Measurements from ENCODE around the gene TMEM39A. TPM values are rescaled to one million over a fixed set of nuclear protein-coding genes. Genes with fewer than 3 reads are reported as not detected.

TMEM39A gene
- total and polyA plus RNA-seq, 2 donors (not counting 1 experiment from before 2014, with no cell fraction given) = 8.5 to 39.9 TPM

DNA sequence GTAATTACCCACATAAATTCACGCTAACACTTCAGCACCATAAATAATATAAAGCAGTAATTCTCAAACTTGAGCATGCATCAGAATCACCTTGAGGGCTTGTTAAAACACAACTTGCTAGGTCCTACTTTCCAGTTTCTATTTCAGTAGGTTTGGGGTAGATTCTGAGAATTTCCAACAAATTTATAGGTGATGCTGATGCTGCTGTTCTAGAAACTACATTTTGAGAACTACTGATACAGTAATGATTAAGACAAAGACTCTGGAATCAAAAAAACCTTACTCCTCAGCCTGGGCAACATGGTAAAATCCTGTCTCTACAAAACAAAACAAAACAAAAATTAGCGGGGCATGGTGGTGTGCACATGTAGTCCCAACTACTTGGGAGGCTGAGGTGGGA is 18.8 kb downstream of the TMEM39A start:
- Histone ChIP-seq H3K4me2 (replicated peaks; ENCODE audit: low read depth, low read length, poor library complexity, severe bottlenecking) (no peak overlapping the region), H3K36me3 (replicated peaks in 1 of 2; ENCODE audit: control extremely low read depth in 1 of 2, control insufficient read depth in 1 of 2, extremely low read depth in 1 of 2, insufficient read depth in 2 of 2, low read length in 1 of 2) (peaks cover 11 to 30% of the 10 kb centered on the region in 2 experiments), H3K4me3 (ENCODE audit: control extremely low read depth in 1 of 5, extremely low read depth in 1 of 5, insufficient read depth in 1 of 5, low read depth in 2 of 5, low read length in 4 of 5) (no peak overlapping the region), H3K79me2 (ENCODE audit: control insufficient read depth, insufficient read depth, low read length) (no peaks in the 10 kb centered on the region), H3K27ac (ENCODE audit: low read length in 2 of 2) (no peak overlapping the region), H3K4me1 (ENCODE audit: control insufficient read depth in 2 of 2, insufficient read depth in 2 of 2, low read length in 2 of 2) (no peaks in the 10 kb centered on the region), H2AFZ (ENCODE audit: insufficient read depth, low read depth, low read length, poor library complexity, severe bottlenecking) (no peak overlapping the region), H3K9me3 (ENCODE audit: control extremely low read depth in 1 of 3, control insufficient read depth in 2 of 3, insufficient read depth in 1 of 3, low read length in 2 of 3) (peaks cover 0 to 2% (median 0%) of the 10 kb centered on the region in 3 donors), H3K9ac (ENCODE audit: low read length) (no peak overlapping the region), H3K27me3 (replicated peaks in 1 of 4; ENCODE audit: control extremely low read depth in 1 of 4, control insufficient read depth in 3 of 4, insufficient read depth in 4 of 4, low read length in 3 of 4) (no peaks in the 10 kb centered on the region), H4K20me1 (ENCODE audit: control insufficient read depth, insufficient read depth, low read length, poor library complexity, severe bottlenecking) (peaks cover 4% of the 10 kb centered on the region)
- POLR2A ChIA-PET = no interaction called here
- Mint-ChIP-seq H3K4me1 (no peaks in the 10 kb centered on the region), H3K27ac (no peak overlapping the region), H3K27me3 (no peaks in the 10 kb centered on the region), H3K9me3 (ENCODE audit: insufficient read depth) (no peaks in the 10 kb centered on the region), H3K4me3 (no peak overlapping the region)
- WGBS (ENCODE audit: insufficient coverage) = no CpG with 5 or more reads among the region's 2 CpGs
- intact Hi-C loops (cut with micrococcal nuclease) = no loop called here
- CTCF ChIA-PET = no interaction called here
- DNase-seq (no peak), ATAC-seq (ENCODE audit: low read depth) (no peak)
- TF ChIP-seq EZH2 (IDR thresholded peaks at IDR 0.05; ENCODE audit: borderline replicate concordance, insufficient read depth, low read depth, low read length, poor library complexity, severe bottlenecking) (no peak), CTCF (IDR thresholded peaks at IDR 0.05) (no peak)

- H3K9ac ChIP-seq (ENCODE audit: low read length) = no peak overlapping the region
- no peaks in the 10 kb centered on the region for H3K9me3 Mint-ChIP-seq (ENCODE audit: insufficient read depth)
- H2AFZ ChIP-seq (ENCODE audit: insufficient read depth, low read depth, low read length, poor library complexity, severe bottlenecking) = no peak overlapping the region
- ATAC-seq (ENCODE audit: low read depth) = no peak
- H3K4me2 ChIP-seq (replicated peaks; ENCODE audit: low read depth, low read length, poor library complexity, severe bottlenecking) = no peak overlapping the region
- H3K79me2 ChIP-seq (ENCODE audit: control insufficient read depth, insufficient read depth, low read length) = no peaks in the 10 kb centered on the region
- no peak for TF ChIP-seq CTCF (IDR thresholded peaks at IDR 0.05)
- TF ChIP-seq EZH2 (IDR thresholded peaks at IDR 0.05; ENCODE audit: borderline replicate concordance, insufficient read depth, low read depth, low read length, poor library complexity, severe bottlenecking) = no peak
- intact Hi-C loops (cut with micrococcal nuclease) = no loop called here
- no peak overlapping the region for H3K4me3 Mint-ChIP-seq
- no peaks in the 10 kb centered on the region for H3K27me3 ChIP-seq (replicated peaks in 1 of 4; ENCODE audit: control extremely low read depth in 1 of 4, control insufficient read depth in 3 of 4, insufficient read depth in 4 of 4, low read length in 3 of 4)
- no peaks in the 10 kb centered on the region for H3K4me1 ChIP-seq (ENCODE audit: control insufficient read depth in 2 of 2, insufficient read depth in 2 of 2, low read length in 2 of 2)
- no peaks in the 10 kb centered on the region for H4K20me1 ChIP-seq (ENCODE audit: control insufficient read depth, insufficient read depth, low read length, poor library complexity, severe bottlenecking)
- no peak for DNase-seq
- H3K27ac ChIP-seq (ENCODE audit: low read length in 2 of 2) = no peak overlapping the region
- H3K27me3 Mint-ChIP-seq = no peaks in the 10 kb centered on the region
- H3K4me1 Mint-ChIP-seq = no peaks in the 10 kb centered on the region
- H3K36me3 ChIP-seq (replicated peaks in 1 of 2; ENCODE audit: control extremely low read depth in 1 of 2, control insufficient read depth in 1 of 2, extremely low read depth in 1 of 2, insufficient read depth in 2 of 2, low read length in 1 of 2) = peaks cover 11 to 25% of the 10 kb centered on the region in 2 experiments
- H3K9me3 ChIP-seq (ENCODE audit: control extremely low read depth in 1 of 3, control insufficient read depth in 2 of 3, insufficient read depth in 1 of 3, low read length in 2 of 3) = peaks cover 0 to 2% (median 0%) of the 10 kb centered on the region in 3 donors
- no peak overlapping the region for H3K27ac Mint-ChIP-seq
- ChIA-PET CTCF (interaction anchor here (0.6 kb wide), 1 partner anchor 168 kb away, joined by 3 read pairs; no protein-coding TSS in a partner anchor), POLR2A (no interaction called here)
- H3K4me3 ChIP-seq (ENCODE audit: control extremely low read depth in 1 of 5, extremely low read depth in 1 of 5, insufficient read depth in 1 of 5, low read depth in 2 of 5, low read length in 4 of 5) = no peak overlapping the region
Measured at GRCh38 chr3:119443179-119443578, 20.2 kb downstream of the TMEM39A start.
